WTC11 (cell line): ENCODE data around the gene FAN1. TPM values are rescaled to one million over a fixed set of nuclear protein-coding genes. Genes with fewer than 3 reads are reported as not detected.

ENCODE experiments used
- ATAC-seq: fragments of 200-7000 bp; cut with Tn5 transposase; 2 replicates; pipeline ENCODE4 v1.10.0; 2021; ENCODE audit warnings: mild to moderate bottlenecking, moderate library complexity
- CTCF ChIA-PET: fragments of 300-600 bp; sonication (Branson Sonifier 250); formaldehyde crosslinking; loops from one replicate; lab custom pipeline; 2021; ENCODE audit warnings: antibody characterized with exemption; lab: Charles Lee
- POLR2A ChIA-PET: fragments of 350-600 bp; sonication (Branson Sonifier 250); formaldehyde crosslinking; loops from one replicate; lab custom pipeline; 2021; ENCODE audit warnings: antibody characterized with exemption; lab: Charles Lee
- DNase-seq: peaks from one replicate; pipeline ENCODE4 v3.0.0; 2021; ENCODE audit warnings: low spot score
- H3K27ac Mint-ChIP-seq: 2 replicates; pipeline ENCODE4 v1.8.0; 2021; ENCODE audit warnings: mixed read lengths
- H3K27me3 Mint-ChIP-seq: 2 replicates; pipeline ENCODE4 v1.8.0; 2021; ENCODE audit warnings: low read depth, mild to moderate bottlenecking, moderate library complexity, mixed read lengths
- H3K36me3 Mint-ChIP-seq: 2 replicates; pipeline ENCODE4 v1.8.0; 2021; ENCODE audit warnings: mixed read lengths
- H3K4me1 Mint-ChIP-seq: 2 replicates; pipeline ENCODE4 v1.8.0; 2022; ENCODE audit warnings: mixed read lengths
- H3K4me3 Mint-ChIP-seq: 2 replicates; pipeline ENCODE4 v1.8.0; 2021; ENCODE audit warnings: mild to moderate bottlenecking, moderate library complexity, mixed read lengths
- H3K9me3 Mint-ChIP-seq: 2 replicates; pipeline ENCODE4 v1.8.0; 2021; ENCODE audit warnings: mixed read lengths
- EMX1 ChIP-seq: fragments of 250-450 bp; sonication (Bioruptor Pico); IDR thresholded peaks from 2 replicates; pipeline ENCODE4 v1.8.0; 2021; ENCODE audit warnings: mild to moderate bottlenecking
- GABPB1 ChIP-seq: sonication (generic); formaldehyde crosslinking; IDR thresholded peaks from 2 replicates; pipeline ENCODE4 v1.8.1; 2023; ENCODE audit warnings: mild to moderate bottlenecking, missing genetic modification reagents
- MXD4 ChIP-seq: fragments of 250-450 bp; sonication (Bioruptor Pico); IDR thresholded peaks from 2 replicates; pipeline ENCODE4 v1.8.0; 2021; ENCODE audit warnings: mild to moderate bottlenecking, moderate library complexity, borderline replicate concordance
- NFE2L1 ChIP-seq: sonication (generic); formaldehyde crosslinking; IDR thresholded peaks from 2 replicates; pipeline ENCODE4 v1.8.1; 2023; ENCODE audit warnings: missing genetic modification reagents
- NR1H2 ChIP-seq: sonication (generic); formaldehyde crosslinking; IDR thresholded peaks from 2 replicates; pipeline ENCODE4 v1.9.0; 2021; ENCODE audit warnings: mild to moderate bottlenecking, moderate library complexity, missing genetic modification reagents
- SMAD3 ChIP-seq: sonication (generic); formaldehyde crosslinking; IDR thresholded peaks from 2 replicates; pipeline ENCODE4 v1.8.0; 2022; ENCODE audit warnings: missing genetic modification reagents, mild to moderate bottlenecking, borderline replicate concordance
- SMAD4 ChIP-seq: sonication (generic); formaldehyde crosslinking; IDR thresholded peaks from 2 replicates; pipeline ENCODE4 v1.8.0; 2022; ENCODE audit warnings: mild to moderate bottlenecking, missing genetic modification reagents
- ZNF219 ChIP-seq: sonication (generic); formaldehyde crosslinking; IDR thresholded peaks from 2 replicates; pipeline ENCODE4 v1.8.0; 2023; ENCODE audit warnings: missing genetic modification reagents, mild to moderate bottlenecking, borderline replicate concordance
- ZNF416 ChIP-seq: fragments of 250-450 bp; sonication (Bioruptor Pico); IDR thresholded peaks from 2 replicates; pipeline ENCODE4 v1.9.0; 2021; ENCODE audit warnings: mild to moderate bottlenecking, inconsistent platforms
- total RNA-seq: library from RNA; stranded (reverse); gene quantifications from 3 replicates; pipeline ENCODE4 v1.2.3, GENCODE V29; 2021
- TF ChIP-seq, protein P1 (sequence below): fragments of 250-450 bp; sonication (Bioruptor Pico); IDR thresholded peaks from 2 replicates; pipeline ENCODE4 v1.9.0; 2021; ENCODE audit warnings: mild to moderate bottlenecking
- TF ChIP-seq, protein P2 (sequence below): sonication (generic); formaldehyde crosslinking; IDR thresholded peaks from 2 replicates; pipeline ENCODE4 v1.8.1; 2023; ENCODE audit warnings: mild to moderate bottlenecking, missing genetic modification reagents, borderline replicate concordance
- TF ChIP-seq, protein P3 (sequence below): sonication (generic); formaldehyde crosslinking; IDR thresholded peaks from 2 replicates; pipeline ENCODE4 v1.8.0; 2022; ENCODE audit warnings: mild to moderate bottlenecking, missing genetic modification reagents
- TF ChIP-seq, protein P4 (sequence below): sonication (generic); formaldehyde crosslinking; IDR thresholded peaks from 2 replicates; pipeline ENCODE4 v1.8.0; 2023; ENCODE audit warnings: mild to moderate bottlenecking, missing genetic modification reagents
- TF ChIP-seq, protein P5 (sequence below): sonication (generic); formaldehyde crosslinking; IDR thresholded peaks from 2 replicates; pipeline ENCODE4 v1.8.1; 2022; ENCODE audit warnings: missing genetic modification reagents, borderline replicate concordance
- TF ChIP-seq, protein P6 (sequence below): sonication (generic); formaldehyde crosslinking; IDR thresholded peaks from 2 replicates; pipeline ENCODE4 v1.8.1; 2023; ENCODE audit warnings: mild to moderate bottlenecking, missing genetic modification reagents, moderate library complexity
- TF ChIP-seq, protein P7 (sequence below): sonication (generic); formaldehyde crosslinking; conservative IDR thresholded peaks from 2 replicates; pipeline ENCODE4 v1.8.1; 2022; ENCODE audit warnings: mild to moderate bottlenecking, missing genetic modification reagents
- TF ChIP-seq, protein P8 (sequence below): fragments of 200-600 bp; IDR thresholded peaks from 2 replicates; pipeline ENCODE4 v1.8.0; 2022; ENCODE audit warnings: antibody characterized with exemption
- TF ChIP-seq, protein P9 (sequence below): sonication (generic); formaldehyde crosslinking; IDR thresholded peaks from 2 replicates; pipeline ENCODE4 v1.8.0; 2022; ENCODE audit warnings: mild to moderate bottlenecking, missing genetic modification reagents

The FAN1 gene
- total RNA-seq, 1 experiment from 2014 or later: 22.8 TPM

DNA sequence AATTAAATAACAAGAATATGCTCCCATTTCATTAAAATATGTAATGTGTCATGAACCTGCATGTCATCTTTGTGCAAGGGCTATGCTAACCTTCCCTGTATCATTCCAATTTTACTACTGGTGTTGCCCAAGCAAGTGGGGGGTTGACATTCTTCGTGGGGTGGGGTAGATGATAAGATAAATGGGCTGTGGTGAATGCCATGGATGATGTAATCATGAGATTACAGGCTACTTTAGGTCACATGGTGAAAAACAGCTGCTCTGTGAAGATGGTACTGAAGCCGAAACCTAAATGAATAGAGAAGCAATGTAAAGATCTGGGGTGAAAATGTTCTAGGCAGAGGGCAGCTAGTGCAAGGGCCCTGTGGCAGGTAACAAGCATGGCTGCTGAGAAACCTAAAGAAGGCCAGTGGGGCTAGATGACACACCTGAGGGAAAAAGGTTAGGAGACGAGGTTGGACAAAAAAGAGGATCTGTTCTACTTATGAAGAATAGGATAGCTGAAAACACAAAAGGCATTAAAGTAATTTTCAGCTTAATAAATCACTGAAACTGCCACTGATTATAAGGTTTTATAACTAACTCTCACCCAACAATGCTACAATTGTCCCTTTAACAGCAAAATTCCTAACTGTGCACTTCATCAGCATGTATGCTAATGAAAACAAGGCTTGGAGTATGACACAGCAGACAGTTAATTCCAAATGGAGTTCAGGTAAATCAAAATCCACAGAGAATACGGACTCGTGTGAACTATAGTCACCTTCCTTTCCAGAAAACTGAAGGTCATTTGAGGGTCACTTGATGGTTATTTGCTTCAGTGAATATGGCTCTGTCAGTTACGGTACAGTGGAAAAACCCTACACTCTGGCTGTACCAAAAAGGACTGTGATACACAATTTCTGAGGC lies 52.8 kb downstream of the FAN1 start:
- CTCF ChIA-PET: no interaction called here

DNA sequence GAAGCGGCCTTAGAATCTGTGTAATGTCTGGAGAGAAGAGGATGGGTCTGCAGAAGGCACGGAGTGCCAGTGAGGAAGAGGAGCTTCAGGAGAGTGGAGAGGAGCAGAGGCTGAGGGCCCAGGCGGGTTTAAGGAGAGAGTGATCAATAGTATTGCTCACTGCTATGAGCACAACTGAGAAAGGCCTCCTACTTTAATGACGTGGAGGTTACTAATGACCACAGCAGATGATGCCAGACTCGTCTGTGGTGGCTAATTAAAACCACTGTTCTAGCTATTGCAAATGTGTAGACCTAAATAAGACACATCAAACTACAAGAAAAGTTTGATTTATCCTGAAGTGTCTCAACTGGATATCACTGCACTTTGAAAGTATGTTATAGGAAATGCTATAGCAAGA lies 54.5 kb downstream of the FAN1 start:
- Mint-ChIP-seq H3K4me1 (peaks cover 6% of the 10 kb centered on the region), H3K27me3 (no peaks in the 10 kb centered on the region), H3K36me3 (peaks cover 41% of the 10 kb centered on the region), H3K27ac (no peak overlapping the region), H3K9me3 (no peaks in the 10 kb centered on the region), H3K4me3 (no peak overlapping the region)
- ATAC-seq (no peak), DNase-seq (no peak)
- CTCF ChIA-PET: no interaction called here
- POLR2A ChIA-PET: no interaction called here
- TF ChIP-seq SMAD4 (CRISPR knock-in tag): no peak
- TF ChIP-seq, protein P1, sequence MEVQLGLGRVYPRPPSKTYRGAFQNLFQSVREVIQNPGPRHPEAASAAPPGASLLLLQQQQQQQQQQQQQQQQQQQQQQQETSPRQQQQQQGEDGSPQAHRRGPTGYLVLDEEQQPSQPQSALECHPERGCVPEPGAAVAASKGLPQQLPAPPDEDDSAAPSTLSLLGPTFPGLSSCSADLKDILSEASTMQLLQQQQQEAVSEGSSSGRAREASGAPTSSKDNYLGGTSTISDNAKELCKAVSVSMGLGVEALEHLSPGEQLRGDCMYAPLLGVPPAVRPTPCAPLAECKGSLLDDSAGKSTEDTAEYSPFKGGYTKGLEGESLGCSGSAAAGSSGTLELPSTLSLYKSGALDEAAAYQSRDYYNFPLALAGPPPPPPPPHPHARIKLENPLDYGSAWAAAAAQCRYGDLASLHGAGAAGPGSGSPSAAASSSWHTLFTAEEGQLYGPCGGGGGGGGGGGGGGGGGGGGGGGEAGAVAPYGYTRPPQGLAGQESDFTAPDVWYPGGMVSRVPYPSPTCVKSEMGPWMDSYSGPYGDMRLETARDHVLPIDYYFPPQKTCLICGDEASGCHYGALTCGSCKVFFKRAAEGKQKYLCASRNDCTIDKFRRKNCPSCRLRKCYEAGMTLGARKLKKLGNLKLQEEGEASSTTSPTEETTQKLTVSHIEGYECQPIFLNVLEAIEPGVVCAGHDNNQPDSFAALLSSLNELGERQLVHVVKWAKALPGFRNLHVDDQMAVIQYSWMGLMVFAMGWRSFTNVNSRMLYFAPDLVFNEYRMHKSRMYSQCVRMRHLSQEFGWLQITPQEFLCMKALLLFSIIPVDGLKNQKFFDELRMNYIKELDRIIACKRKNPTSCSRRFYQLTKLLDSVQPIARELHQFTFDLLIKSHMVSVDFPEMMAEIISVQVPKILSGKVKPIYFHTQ (CRISPR knock-in tag): no peak
- TF ChIP-seq, protein P2, sequence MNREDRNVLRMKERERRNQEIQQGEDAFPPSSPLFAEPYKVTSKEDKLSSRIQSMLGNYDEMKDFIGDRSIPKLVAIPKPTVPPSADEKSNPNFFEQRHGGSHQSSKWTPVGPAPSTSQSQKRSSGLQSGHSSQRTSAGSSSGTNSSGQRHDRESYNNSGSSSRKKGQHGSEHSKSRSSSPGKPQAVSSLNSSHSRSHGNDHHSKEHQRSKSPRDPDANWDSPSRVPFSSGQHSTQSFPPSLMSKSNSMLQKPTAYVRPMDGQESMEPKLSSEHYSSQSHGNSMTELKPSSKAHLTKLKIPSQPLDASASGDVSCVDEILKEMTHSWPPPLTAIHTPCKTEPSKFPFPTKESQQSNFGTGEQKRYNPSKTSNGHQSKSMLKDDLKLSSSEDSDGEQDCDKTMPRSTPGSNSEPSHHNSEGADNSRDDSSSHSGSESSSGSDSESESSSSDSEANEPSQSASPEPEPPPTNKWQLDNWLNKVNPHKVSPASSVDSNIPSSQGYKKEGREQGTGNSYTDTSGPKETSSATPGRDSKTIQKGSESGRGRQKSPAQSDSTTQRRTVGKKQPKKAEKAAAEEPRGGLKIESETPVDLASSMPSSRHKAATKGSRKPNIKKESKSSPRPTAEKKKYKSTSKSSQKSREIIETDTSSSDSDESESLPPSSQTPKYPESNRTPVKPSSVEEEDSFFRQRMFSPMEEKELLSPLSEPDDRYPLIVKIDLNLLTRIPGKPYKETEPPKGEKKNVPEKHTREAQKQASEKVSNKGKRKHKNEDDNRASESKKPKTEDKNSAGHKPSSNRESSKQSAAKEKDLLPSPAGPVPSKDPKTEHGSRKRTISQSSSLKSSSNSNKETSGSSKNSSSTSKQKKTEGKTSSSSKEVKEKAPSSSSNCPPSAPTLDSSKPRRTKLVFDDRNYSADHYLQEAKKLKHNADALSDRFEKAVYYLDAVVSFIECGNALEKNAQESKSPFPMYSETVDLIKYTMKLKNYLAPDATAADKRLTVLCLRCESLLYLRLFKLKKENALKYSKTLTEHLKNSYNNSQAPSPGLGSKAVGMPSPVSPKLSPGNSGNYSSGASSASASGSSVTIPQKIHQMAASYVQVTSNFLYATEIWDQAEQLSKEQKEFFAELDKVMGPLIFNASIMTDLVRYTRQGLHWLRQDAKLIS (CRISPR knock-in tag): no peak
- TF ChIP-seq, protein P3, sequence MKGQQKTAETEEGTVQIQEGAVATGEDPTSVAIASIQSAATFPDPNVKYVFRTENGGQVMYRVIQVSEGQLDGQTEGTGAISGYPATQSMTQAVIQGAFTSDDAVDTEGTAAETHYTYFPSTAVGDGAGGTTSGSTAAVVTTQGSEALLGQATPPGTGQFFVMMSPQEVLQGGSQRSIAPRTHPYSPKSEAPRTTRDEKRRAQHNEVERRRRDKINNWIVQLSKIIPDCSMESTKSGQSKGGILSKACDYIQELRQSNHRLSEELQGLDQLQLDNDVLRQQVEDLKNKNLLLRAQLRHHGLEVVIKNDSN (CRISPR knock-in tag): no peak
- TF ChIP-seq, protein P4, sequence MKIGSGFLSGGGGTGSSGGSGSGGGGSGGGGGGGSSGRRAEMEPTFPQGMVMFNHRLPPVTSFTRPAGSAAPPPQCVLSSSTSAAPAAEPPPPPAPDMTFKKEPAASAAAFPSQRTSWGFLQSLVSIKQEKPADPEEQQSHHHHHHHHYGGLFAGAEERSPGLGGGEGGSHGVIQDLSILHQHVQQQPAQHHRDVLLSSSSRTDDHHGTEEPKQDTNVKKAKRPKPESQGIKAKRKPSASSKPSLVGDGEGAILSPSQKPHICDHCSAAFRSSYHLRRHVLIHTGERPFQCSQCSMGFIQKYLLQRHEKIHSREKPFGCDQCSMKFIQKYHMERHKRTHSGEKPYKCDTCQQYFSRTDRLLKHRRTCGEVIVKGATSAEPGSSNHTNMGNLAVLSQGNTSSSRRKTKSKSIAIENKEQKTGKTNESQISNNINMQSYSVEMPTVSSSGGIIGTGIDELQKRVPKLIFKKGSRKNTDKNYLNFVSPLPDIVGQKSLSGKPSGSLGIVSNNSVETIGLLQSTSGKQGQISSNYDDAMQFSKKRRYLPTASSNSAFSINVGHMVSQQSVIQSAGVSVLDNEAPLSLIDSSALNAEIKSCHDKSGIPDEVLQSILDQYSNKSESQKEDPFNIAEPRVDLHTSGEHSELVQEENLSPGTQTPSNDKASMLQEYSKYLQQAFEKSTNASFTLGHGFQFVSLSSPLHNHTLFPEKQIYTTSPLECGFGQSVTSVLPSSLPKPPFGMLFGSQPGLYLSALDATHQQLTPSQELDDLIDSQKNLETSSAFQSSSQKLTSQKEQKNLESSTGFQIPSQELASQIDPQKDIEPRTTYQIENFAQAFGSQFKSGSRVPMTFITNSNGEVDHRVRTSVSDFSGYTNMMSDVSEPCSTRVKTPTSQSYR (CRISPR knock-in tag): no peak
- TF ChIP-seq NFE2L1 (CRISPR knock-in tag): no peak

More for the DNA sequence above, 52.8 kb downstream of the FAN1 start:
- no peak for ATAC-seq
- Mint-ChIP-seq H3K4me1 (peaks cover 3% of the 10 kb centered on the region; the same call in 1 of the 2 replicates), H3K9me3 (no peaks in the 10 kb centered on the region), H3K27me3 (no peaks in the 10 kb centered on the region), H3K36me3 (peaks cover 58% of the 10 kb centered on the region), H3K4me3 (no peak overlapping the region), H3K27ac (no peak overlapping the region)
- POLR2A ChIA-PET: no interaction called here
- no peak for DNase-seq
- TF ChIP-seq, protein P5, sequence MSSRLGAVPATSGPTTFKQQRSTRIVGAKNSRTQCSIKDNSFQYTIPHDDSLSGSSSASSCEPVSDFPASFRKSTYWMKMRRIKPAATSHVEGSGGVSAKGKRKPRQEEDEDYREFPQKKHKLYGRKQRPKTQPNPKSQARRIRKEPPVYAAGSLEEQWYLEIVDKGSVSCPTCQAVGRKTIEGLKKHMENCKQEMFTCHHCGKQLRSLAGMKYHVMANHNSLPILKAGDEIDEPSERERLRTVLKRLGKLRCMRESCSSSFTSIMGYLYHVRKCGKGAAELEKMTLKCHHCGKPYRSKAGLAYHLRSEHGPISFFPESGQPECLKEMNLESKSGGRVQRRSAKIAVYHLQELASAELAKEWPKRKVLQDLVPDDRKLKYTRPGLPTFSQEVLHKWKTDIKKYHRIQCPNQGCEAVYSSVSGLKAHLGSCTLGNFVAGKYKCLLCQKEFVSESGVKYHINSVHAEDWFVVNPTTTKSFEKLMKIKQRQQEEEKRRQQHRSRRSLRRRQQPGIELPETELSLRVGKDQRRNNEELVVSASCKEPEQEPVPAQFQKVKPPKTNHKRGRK: no peak
- TF ChIP-seq, protein P6, sequence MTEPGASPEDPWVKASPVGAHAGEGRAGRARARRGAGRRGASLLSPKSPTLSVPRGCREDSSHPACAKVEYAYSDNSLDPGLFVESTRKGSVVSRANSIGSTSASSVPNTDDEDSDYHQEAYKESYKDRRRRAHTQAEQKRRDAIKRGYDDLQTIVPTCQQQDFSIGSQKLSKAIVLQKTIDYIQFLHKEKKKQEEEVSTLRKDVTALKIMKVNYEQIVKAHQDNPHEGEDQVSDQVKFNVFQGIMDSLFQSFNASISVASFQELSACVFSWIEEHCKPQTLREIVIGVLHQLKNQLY: no peak
- no peak for TF ChIP-seq ZNF219 (CRISPR knock-in tag)
- TF ChIP-seq, protein P7, sequence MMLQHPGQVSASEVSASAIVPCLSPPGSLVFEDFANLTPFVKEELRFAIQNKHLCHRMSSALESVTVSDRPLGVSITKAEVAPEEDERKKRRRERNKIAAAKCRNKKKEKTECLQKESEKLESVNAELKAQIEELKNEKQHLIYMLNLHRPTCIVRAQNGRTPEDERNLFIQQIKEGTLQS (CRISPR knock-in tag): no peak
- TF ChIP-seq, protein P8, sequence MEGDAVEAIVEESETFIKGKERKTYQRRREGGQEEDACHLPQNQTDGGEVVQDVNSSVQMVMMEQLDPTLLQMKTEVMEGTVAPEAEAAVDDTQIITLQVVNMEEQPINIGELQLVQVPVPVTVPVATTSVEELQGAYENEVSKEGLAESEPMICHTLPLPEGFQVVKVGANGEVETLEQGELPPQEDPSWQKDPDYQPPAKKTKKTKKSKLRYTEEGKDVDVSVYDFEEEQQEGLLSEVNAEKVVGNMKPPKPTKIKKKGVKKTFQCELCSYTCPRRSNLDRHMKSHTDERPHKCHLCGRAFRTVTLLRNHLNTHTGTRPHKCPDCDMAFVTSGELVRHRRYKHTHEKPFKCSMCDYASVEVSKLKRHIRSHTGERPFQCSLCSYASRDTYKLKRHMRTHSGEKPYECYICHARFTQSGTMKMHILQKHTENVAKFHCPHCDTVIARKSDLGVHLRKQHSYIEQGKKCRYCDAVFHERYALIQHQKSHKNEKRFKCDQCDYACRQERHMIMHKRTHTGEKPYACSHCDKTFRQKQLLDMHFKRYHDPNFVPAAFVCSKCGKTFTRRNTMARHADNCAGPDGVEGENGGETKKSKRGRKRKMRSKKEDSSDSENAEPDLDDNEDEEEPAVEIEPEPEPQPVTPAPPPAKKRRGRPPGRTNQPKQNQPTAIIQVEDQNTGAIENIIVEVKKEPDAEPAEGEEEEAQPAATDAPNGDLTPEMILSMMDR: no peak
- TF ChIP-seq SMAD3: no peak
- TF ChIP-seq, protein P9, sequence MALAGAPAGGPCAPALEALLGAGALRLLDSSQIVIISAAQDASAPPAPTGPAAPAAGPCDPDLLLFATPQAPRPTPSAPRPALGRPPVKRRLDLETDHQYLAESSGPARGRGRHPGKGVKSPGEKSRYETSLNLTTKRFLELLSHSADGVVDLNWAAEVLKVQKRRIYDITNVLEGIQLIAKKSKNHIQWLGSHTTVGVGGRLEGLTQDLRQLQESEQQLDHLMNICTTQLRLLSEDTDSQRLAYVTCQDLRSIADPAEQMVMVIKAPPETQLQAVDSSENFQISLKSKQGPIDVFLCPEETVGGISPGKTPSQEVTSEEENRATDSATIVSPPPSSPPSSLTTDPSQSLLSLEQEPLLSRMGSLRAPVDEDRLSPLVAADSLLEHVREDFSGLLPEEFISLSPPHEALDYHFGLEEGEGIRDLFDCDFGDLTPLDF: no peak
- no peak for TF ChIP-seq GABPB1 (CRISPR knock-in tag)
- no peak for TF ChIP-seq ZNF416 (CRISPR knock-in tag)
- TF ChIP-seq NR1H2 (CRISPR knock-in tag): no peak
- no peak for TF ChIP-seq MXD4 (CRISPR knock-in tag)
- no peak for TF ChIP-seq EMX1 (CRISPR knock-in tag)
